NOMO-1 treated with dmso at 0.1 percent for 144 hours (cell line): Measurements from ENCODE around the gene BPIFB2.
"Not testable (repeated sequence)": the region's sequence is repeated elsewhere in the genome, so short reads cannot be mapped to it uniquely, and the experiment has no call there.

ENCODE experiments used
- DNase-seq: peaks from one replicate; lab custom pipeline; 2025; ENCODE audit not compliant: unreplicated experiment; lab: John Stamatoyannopoulos, UW

BPIFB2 gene

GRCh38 chr20:33034901-33035492 lies 27.5 kb downstream of the BPIFB2 start:
- no peak for DNase-seq

GRCh38 chr20:33037456-33037855 lies 30.0 kb downstream of the BPIFB2 start:
- DNase-seq = no peak

GRCh38 chr20:33038243-33038642 lies 30.7 kb downstream of the BPIFB2 start:
- no peak for DNase-seq

GRCh38 chr20:33042430-33042829 lies 34.9 kb downstream of the BPIFB2 start:
- DNase-seq = no peak

GRCh38 chr20:33042983-33043730 lies 35.7 kb downstream of the BPIFB2 start:
- DNase-seq = no peak

GRCh38 chr20:33043731-33044181 lies 36.3 kb downstream of the BPIFB2 start:
- no peak for DNase-seq

GRCh38 chr20:33045129-33045721 lies 37.7 kb downstream of the BPIFB2 start:
- DNase-seq = not testable (repeated sequence)

GRCh38 chr20:33046412-33046811 lies 38.9 kb downstream of the BPIFB2 start:
- DNase-seq = no peak

GRCh38 chr20:33051333-33051732 lies 43.8 kb downstream of the BPIFB2 start:
- no peak for DNase-seq

GRCh38 chr20:33053291-33054106 lies 46.0 kb downstream of the BPIFB2 start, which contains the start of gene BPIFB3:
Gene BPIFB3 (plus strand): TSS chr20:33053903. CDS start chr20:33055436, 1,533 bp downstream.
- DNase-seq = no peak

- DNase-seq = no peak
Observed at GRCh38 chr20:33054381-33054780, 46.9 kb downstream of the BPIFB2 start.

- no peak for DNase-seq
Observed at GRCh38 chr20:33054791-33055190, 47.3 kb downstream of the BPIFB2 start.

- no peak for DNase-seq
Observed at GRCh38 chr20:33059136-33059535, 51.6 kb downstream of the BPIFB2 start.

- DNase-seq = no peak
Observed at GRCh38 chr20:33059741-33060390, 52.4 kb downstream of the BPIFB2 start.

- no peak for DNase-seq
Observed at GRCh38 chr20:33061658-33062028, 54.1 kb downstream of the BPIFB2 start.

- no peak for DNase-seq
Observed at GRCh38 chr20:33062105-33062824, 54.8 kb downstream of the BPIFB2 start.

GRCh38 chr20:33062825-33063149 lies 55.3 kb downstream of the BPIFB2 start:
- DNase-seq = no peak

- no peak for DNase-seq
Observed at GRCh38 chr20:33063271-33063670, 55.8 kb downstream of the BPIFB2 start.

GRCh38 chr20:33064572-33065287 lies 57.2 kb downstream of the BPIFB2 start:
- DNase-seq = no peak

- no peak for DNase-seq
Observed at GRCh38 chr20:33065785-33066184, 58.3 kb downstream of the BPIFB2 start.
